ENCODE measurements around the gene HINFP.
"Not testable (repeated sequence)": the region's sequence is repeated elsewhere in the genome, so short reads cannot be mapped to it uniquely, and the experiment has no call there.

HINFP gene

DNA sequence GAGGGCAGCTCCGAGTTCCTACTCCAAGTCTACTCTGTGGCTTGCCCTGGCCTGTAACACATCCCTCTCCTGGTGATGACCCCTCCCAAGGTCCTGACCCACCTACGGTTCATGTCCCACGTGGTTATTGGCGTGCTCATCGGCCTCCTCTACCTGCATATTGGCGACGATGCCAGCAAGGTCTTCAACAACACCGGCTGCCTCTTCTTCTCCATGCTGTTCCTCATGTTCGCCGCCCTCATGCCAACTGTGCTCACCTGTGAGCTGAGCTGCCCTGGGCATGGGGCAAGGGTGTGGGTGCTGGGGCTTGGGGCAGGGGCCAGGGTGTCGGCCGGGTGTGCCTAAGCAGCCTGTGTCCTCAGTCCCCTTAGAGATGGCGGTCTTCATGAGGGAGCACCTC is 37.1 kb downstream of the HINFP start:
- no peak for DNase-seq

GRCh38 chr11:119160151-119160550 is 38.8 kb downstream of the HINFP start:
- DNase-seq, result no peak

DNA sequence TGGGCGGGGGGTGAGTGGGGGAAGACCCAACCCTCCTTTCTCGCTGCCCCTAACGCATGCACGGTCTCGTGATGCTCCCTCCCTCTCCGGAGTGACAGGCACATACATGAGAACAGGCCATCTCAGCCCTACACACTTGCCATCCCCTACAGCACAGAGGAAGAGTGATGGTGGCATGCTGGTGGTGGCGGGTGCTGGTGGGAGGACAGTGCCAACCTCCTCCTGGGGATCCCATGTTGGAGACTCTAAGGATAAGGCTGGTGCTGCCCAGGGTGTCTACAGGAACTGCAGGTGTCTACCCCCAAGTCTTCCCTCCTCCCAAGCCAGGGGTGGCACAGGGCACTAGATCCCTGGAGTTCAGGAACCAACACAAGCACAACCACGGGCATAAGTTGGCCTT is 40.5 kb downstream of the HINFP start:
- DNase-seq, result no peak

- DNase-seq, result no peak
These were observed 45.1 kb downstream of the HINFP start for GRCh38 chr11:119166368-119167076.

DNA sequence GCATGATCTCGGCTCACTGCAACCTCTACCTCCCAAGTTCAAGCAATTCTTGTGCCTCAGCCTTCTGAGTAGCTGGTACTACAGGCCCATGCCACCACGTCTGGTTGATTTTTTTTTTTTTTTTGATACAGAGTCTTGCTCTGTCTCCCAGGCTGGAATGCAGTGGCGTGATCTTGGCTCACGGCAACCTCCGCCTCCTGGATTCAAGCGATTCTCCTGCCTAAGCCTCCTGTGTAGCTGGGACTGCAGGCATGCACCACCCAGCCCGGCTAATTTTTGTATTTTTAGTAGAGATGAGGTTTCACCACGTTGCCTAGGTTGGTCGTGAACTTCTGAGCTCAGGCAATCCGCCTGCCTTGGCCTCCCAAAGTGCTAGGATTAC is 45.7 kb downstream of the HINFP start:
- DNase-seq, result not testable (repeated sequence)

GRCh38 chr11:119167933-119168332 is 46.6 kb downstream of the HINFP start:
- DNase-seq, result no peak

DNA sequence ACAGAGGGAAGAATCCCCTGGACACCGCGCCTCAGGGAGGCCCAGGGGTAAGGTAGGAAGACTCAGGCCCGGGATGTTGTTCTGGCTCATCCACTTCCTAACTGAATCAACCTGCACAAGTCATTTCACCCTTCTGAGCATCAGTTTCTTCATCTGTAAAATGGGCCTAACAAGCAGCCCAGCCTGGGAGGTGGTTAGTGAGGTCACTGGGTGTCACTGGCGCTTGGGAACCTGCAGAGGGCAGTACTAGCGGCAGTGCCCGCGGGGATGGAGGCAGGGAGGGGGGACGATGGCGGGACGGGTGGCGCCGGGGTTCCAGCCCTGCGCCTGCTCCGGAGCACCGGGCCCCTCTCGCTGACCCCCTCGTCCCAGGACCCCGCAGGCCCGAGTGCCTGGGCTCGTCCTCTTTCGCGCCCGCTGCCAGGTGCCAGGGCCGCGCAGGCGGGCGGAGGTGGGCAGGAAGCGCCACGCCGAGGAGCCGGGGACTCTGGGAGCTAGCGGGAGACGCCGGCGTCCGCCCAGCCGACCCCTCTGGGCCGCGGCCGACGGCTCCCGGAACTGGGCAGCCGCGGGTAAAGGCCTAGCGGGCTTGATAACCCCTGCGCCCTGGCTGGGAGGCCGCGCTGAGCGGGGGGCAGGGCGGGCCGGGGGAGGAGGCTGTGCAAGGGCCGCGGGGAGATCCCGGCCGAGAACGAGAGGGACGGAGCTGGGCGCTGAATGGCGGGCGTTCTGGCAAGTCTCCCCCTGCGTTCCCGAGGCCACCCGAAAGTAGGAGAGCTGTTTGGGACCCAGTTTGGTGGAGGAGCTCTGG is 47.3 kb downstream of the HINFP start, which contains the start of gene NLRX1:
Gene NLRX1 (plus strand): TSS at position 255 of the 811 bp plus-strand sequence. CDS start 2,679 bp downstream, outside the sequence.
- DNase-seq, result peak; percentile 77

DNA sequence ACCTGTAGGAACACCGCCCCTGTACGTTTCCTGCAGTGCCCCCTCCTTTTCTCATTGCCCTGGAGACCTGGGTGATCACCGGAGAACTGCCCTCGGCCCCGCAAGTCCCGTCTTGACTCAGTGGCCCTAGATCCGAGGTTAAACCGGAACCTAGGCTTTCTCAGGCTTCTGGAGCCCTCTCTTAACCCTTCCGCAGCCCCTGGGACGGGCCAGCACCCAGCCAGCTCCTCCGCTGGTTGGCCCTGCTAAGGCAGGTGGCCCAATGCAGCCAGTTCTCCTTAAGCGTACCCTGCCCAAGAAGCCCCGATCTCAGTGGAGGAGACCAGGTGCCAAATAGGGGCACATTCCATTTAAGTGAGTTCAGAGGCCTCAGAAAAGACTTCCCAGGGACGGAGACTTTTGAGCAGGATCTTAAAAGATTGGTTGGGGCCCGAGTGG is 47.9 kb downstream of the HINFP start:
- no peak for DNase-seq

GRCh38 chr11:119172513-119172912 is 51.1 kb downstream of the HINFP start:
- no peak for DNase-seq

GRCh38 chr11:119173453-119173852 is 52.1 kb downstream of the HINFP start:
- no peak for DNase-seq

DNA sequence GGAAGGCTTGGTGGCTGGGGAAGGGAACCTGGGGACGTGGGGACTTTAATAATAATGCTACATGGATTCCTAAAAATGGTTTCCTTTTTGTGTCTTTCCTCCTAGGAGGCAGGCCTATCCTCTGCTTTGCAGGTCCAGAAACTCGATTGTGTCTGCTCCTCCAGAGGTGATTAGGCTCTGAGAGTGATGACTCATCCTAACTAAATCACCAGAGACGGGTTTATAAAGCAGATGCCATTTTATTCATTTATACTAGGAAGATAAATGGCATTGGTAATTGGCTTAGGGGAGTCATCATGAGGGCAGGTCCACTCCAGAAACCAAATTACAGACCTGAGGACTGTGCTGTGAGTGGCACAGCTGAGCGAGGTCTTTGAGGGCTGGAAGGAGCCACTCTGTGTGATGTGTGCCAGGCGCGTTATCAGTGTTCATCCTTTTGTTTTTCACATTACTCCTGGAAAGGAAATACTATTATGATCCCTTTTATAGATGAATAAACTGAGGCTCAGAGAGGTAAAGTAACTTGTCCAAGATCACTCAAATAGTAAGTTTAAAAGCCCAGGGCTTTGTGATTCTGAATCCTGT is 54.2 kb downstream of the HINFP start:
- peak; percentile 59 for DNase-seq

DNA sequence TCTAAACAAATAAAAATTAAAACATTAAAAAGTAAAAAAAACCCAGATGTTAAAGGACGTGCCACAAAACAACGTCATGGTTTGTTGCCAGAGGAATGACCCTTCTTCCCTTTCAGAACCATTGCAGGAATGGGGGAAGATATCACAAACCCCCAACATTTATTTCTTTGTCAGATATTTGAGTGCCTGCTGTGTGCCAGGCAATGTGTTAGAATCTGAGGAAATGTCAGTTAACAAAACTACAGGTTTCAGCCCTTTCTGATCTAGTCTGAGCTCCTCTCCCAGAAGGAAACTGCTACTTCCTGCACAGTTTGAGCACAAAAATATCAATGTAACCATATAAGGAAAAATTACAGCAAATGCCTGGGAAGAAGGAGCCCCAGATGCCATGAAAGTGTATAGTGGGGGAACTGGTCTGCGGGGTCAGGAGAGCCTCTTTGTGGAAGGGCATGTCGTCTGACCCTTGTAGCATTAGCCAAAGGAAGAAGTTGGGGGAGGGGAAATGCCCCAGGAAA is 56.8 kb downstream of the HINFP start:
- DNase-seq, result no peak

DNA sequence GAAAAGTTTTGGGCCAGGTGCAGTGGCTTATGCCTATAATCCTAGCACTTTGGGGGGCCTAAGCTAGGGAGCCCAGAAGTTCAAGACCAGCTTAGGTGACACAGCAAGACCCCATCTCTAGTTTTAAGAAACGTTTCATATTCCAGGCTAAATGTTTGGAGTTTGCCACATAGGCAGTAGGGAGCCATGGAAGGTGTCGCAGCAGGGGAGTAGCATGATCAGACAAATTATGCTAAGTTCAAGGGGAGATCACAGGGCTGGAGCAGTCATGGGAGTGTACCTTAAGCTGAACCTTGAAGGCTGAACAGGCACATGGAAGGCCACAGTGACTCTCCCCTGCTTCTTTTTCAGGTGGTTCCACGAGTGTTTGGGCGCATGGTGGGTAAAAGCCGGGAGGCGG is 58.0 kb downstream of the HINFP start:
- no peak for DNase-seq

DNA sequence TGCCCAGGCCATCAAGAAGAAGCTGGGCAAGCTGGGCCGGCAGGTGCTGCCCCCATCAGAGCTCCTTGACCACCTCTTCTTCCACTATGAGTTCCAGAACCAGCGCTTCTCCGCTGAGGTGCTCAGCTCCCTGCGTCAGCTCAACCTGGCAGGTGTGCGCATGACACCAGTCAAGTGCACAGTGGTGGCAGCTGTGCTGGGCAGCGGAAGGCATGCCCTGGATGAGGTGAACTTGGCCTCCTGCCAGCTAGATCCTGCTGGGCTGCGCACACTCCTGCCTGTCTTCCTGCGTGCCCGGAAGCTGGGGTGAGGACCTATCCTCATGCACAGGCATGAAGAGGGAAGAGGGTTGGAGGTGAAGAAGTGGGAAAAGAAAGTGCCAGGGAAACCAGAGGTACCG is 58.6 kb downstream of the HINFP start:
- DNase-seq, result no peak

DNA sequence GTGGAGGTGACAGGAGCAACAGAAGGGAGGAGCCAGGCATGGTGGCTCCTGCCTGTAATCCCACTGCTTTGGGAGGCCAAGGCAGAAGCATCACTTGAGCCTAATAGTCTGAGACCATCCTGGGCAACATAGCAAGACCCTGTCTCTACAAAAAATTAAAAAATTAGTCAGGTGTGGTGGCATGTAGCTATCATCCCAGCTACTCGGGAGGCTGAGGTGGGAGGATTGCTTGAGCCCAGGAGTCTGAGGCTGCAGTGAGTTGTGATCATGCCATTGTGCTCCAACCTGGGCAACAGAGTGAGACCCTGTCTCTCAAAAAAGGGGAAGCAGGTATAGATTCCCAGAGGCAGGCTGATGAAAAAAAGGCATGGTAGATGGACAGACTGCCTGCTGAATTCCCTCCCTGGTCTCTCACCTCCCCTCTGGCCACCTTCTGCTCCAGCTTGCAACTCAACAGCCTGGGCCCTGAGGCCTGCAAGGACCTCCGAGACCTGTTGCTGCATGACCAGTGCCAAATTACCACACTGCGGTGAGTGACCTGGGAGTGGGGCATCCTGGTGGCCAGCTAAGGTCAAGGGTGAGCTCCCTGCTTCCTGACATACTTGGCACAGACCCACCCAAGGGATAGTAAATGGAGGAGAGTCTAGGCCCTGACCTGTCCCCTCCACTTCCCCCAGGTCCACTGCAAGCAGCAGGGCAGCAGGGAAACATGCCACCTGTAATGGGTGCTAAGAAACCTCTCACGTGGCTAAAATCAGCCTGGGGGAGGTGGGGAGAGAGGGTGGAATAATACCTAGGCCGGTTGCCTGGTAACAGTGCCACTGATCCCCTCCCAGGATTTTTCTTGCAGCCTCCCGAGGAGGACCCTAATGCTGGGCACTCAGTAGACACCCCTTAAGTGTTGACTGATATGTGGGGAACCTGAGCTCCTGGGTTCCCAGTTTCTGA is 59.6 kb downstream of the HINFP start:
- DNase-seq, result no peak

DNA sequence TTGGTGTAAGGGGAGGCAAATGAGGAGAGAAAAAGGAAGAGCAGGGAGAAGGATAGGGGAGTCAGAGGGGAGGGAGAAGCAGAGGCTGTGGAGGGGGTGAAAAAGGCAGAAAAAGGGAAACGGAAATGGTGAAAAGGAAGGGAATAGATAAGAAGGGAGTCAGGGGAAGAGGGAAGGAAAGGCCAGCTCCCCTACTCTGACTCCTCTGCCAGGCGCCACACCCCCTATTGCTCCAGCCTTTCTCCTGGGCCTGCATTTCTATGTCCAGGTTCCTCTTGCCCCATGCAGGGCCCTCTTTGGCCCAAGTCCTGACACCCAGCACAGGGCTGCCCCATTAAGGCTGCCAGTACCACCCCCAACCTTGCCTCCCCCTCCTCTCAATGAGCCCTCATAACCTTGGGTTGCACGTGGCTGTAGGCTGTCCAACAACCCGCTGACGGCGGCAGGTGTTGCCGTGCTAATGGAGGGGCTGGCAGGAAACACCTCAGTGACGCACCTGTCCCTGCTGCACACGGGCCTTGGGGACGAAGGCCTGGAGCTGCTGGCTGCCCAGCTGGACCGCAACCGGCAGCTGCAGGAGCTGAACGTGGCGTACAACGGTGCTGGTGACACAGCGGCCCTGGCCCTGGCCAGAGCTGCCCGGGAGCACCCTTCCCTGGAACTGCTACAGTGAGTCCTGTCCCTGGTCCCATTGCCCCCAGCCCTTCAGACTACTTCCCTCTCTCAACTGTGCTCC is 60.5 kb downstream of the HINFP start:
- no peak for DNase-seq

DNA sequence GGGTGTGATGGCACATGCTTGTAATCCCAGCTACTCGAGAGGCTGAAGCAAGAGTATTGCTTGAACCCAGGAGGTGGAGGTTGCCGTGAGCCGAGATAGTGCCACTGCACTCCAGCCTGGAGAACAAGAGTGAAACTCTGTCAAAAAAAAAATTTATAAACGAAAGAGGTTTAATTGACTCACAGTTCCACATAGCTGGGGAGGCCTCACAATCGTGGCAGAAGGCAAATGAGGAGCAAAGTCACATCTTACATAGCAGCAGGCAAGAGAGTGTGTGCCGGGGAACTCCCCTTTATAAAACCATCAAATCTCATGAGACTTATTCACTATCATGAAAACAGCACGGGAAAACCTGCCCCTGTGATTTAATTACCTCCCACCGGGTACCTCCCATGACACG is 63.0 kb downstream of the HINFP start:
- DNase-seq, result not testable (repeated sequence)

All from NCI-H1436 (cell line).